Activated T-cell treated with anti-CD3 and anti-CD28 coated beads for 4 hours (primary cell): ENCODE results near the gene SLC9A7.

Experiments used
- DNase-seq: peaks from one replicate; pipeline ENCODE4 v3.0.0-alpha.2; 2020

The SLC9A7 gene

GRCh38 chrX:46597771-46598170 lies 161.1 kb downstream of the SLC9A7 start:
- no peak for DNase-seq

GRCh38 chrX:46597208-46597607 lies 161.7 kb downstream of the SLC9A7 start:
- DNase-seq, result no peak

GRCh38 chrX:46595084-46595483 lies 163.8 kb downstream of the SLC9A7 start:
- no peak for DNase-seq

- no peak for DNase-seq
Observed at GRCh38 chrX:46589977-46590723, 168.8 kb downstream of the SLC9A7 start.

- peak; percentile 43 for DNase-seq
Observed at GRCh38 chrX:46588263-46588662, 170.7 kb downstream of the SLC9A7 start.

GRCh38 chrX:46587753-46588171 lies 171.2 kb downstream of the SLC9A7 start:
- DNase-seq, result no peak

GRCh38 chrX:46587158-46587557 lies 171.8 kb downstream of the SLC9A7 start:
- DNase-seq, result no peak

GRCh38 chrX:46584736-46585135 lies 174.2 kb downstream of the SLC9A7 start:
- no peak for DNase-seq

- DNase-seq, result no peak
Observed at GRCh38 chrX:46582966-46583365, 176.0 kb downstream of the SLC9A7 start.

- DNase-seq, result no peak
Observed at GRCh38 chrX:46582325-46582724, 176.6 kb downstream of the SLC9A7 start.

GRCh38 chrX:46580613-46581012 lies 178.3 kb downstream of the SLC9A7 start:
- no peak for DNase-seq

- DNase-seq, result no peak
Observed at GRCh38 chrX:46579250-46579649, 179.7 kb downstream of the SLC9A7 start.

- no peak for DNase-seq
Observed at GRCh38 chrX:46577221-46578005, 181.5 kb downstream of the SLC9A7 start.

- no peak for DNase-seq
Observed at GRCh38 chrX:46576458-46576857, 182.5 kb downstream of the SLC9A7 start.

- no peak for DNase-seq
Observed at GRCh38 chrX:46575991-46576392, 182.9 kb downstream of the SLC9A7 start.

GRCh38 chrX:46575586-46575985 lies 183.3 kb downstream of the SLC9A7 start:
- DNase-seq, result no peak

GRCh38 chrX:46574774-46575381 lies 184.0 kb downstream of the SLC9A7 start:
- DNase-seq, result no peak

- peak; percentile 30 for DNase-seq
Observed at GRCh38 chrX:46573892-46574773, 184.8 kb downstream of the SLC9A7 start.

GRCh38 chrX:46573331-46573891 lies 185.5 kb downstream of the SLC9A7 start, which contains the start of gene CHST7:
TSS of gene CHST7 (plus strand) at chrX:46573765. CDS start at chrX:46573932, 167 bp downstream.
- peak; percentile 40 for DNase-seq

GRCh38 chrX:46572340-46572936 lies 186.5 kb downstream of the SLC9A7 start:
- DNase-seq, result no peak

GRCh38 chrX:46571423-46572339 lies 187.2 kb downstream of the SLC9A7 start:
- no peak for DNase-seq
